ENCODE measurements around the gene PDLIM7.
"Not testable (repeated sequence)": the region's sequence is repeated elsewhere in the genome, so short reads cannot be mapped to it uniquely, and the experiment has no call there.

DNA sequence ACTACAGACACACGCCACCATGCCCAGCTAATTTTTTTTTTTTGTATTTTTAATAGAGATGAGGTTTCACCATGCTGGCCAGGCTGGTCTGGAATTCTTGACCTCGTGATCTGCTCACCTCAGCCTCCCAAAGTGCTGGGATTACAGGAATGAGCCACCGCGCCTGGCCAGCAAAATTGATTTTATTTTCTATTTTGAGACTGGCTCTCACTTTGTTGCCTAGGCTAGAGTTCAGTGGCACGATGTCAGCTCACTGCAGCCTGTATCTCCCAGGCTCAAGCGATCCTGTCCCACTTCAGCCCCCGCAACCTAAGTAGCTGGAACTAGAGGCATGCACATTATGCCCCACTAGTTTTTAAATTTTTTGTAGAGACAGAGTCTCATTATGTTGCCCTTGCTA lies 37.0 kb upstream of the PDLIM7 start:
- TF ChIP-seq, protein P1, sequence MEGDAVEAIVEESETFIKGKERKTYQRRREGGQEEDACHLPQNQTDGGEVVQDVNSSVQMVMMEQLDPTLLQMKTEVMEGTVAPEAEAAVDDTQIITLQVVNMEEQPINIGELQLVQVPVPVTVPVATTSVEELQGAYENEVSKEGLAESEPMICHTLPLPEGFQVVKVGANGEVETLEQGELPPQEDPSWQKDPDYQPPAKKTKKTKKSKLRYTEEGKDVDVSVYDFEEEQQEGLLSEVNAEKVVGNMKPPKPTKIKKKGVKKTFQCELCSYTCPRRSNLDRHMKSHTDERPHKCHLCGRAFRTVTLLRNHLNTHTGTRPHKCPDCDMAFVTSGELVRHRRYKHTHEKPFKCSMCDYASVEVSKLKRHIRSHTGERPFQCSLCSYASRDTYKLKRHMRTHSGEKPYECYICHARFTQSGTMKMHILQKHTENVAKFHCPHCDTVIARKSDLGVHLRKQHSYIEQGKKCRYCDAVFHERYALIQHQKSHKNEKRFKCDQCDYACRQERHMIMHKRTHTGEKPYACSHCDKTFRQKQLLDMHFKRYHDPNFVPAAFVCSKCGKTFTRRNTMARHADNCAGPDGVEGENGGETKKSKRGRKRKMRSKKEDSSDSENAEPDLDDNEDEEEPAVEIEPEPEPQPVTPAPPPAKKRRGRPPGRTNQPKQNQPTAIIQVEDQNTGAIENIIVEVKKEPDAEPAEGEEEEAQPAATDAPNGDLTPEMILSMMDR (IDR thresholded peaks at IDR 0.05; ENCODE audit: control extremely low read depth in 1 of 3, insufficient read depth in 1 of 3, low read depth in 1 of 3, low read length in 3 of 3) = not testable (repeated sequence)
- TF ChIP-seq POLR2A (IDR thresholded peaks at IDR 0.05; ENCODE audit: control extremely low read depth in 1 of 2, low read depth in 2 of 2, low read length in 2 of 2); SP1 (IDR thresholded peaks at IDR 0.05; ENCODE audit: low read depth, low read length): not testable (repeated sequence)

Data from H1 (cell line).